ENCODE data around the gene PSTPIP2.
"Not testable (repeated sequence)": the region's sequence is repeated elsewhere in the genome, so short reads cannot be mapped to it uniquely, and the experiment has no call there.

Gene PSTPIP2

GRCh38 chr18:46071653-46072375 is at the start of gene PSTPIP2:
Gene PSTPIP2, minus strand, starts transcription at chr18:46072260. Its CDS starts 72 bp downstream, at chr18:46072188.
- DNase-seq = peak; percentile 51

- DNase-seq = no peak
Observed at GRCh38 chr18:46113751-46114150, 41.7 kb upstream of the PSTPIP2 start.

GRCh38 chr18:46110406-46110805 is 38.3 kb upstream of the PSTPIP2 start:
- DNase-seq = no peak

- DNase-seq = no peak
Observed at GRCh38 chr18:46109386-46109785, 37.3 kb upstream of the PSTPIP2 start.

- DNase-seq = peak; percentile 76
Observed at GRCh38 chr18:46104128-46104911, 32.3 kb upstream of the PSTPIP2 start, which contains the start of gene HAUS1. Gene HAUS1, plus strand, starts transcription at chr18:46104385. Its CDS starts 27 bp downstream, at chr18:46104412.

GRCh38 chr18:46099463-46099862 is 27.4 kb upstream of the PSTPIP2 start:
- DNase-seq = no peak

- no peak for DNase-seq
Observed at GRCh38 chr18:46098616-46098933, 26.5 kb upstream of the PSTPIP2 start.

- DNase-seq = peak; percentile 77
Observed at GRCh38 chr18:46097801-46098615, 25.9 kb upstream of the PSTPIP2 start, which contains the start of gene ATP5F1A. Gene ATP5F1A, minus strand, starts transcription at chr18:46098296. Its CDS starts 65 bp downstream, at chr18:46098231.

- DNase-seq = no peak
Observed at GRCh38 chr18:46097431-46097800, 25.4 kb upstream of the PSTPIP2 start.

- DNase-seq = no peak
Observed at GRCh38 chr18:46096651-46097300, 24.7 kb upstream of the PSTPIP2 start.

GRCh38 chr18:46095532-46095931 is 23.5 kb upstream of the PSTPIP2 start:
- DNase-seq = no peak

GRCh38 chr18:46088501-46088900 is 16.4 kb upstream of the PSTPIP2 start:
- not testable (repeated sequence) for DNase-seq

- no peak for DNase-seq
Observed at GRCh38 chr18:46084431-46084830, 12.4 kb upstream of the PSTPIP2 start.

GRCh38 chr18:46080156-46080555 is 8.1 kb upstream of the PSTPIP2 start:
- no peak for DNase-seq

- DNase-seq = no peak
Observed at GRCh38 chr18:46079336-46079735, 7.3 kb upstream of the PSTPIP2 start.

- DNase-seq = peak; percentile 64
Observed at GRCh38 chr18:46073474-46074331, 1.6 kb upstream of the PSTPIP2 start.

- no peak for DNase-seq
Observed at GRCh38 chr18:46072959-46073358, 899 bp upstream of the PSTPIP2 start.

- DNase-seq = no peak
Observed at GRCh38 chr18:46072376-46072867, 362 bp upstream of the PSTPIP2 start.

GRCh38 chr18:46070815-46071652 is 1.0 kb downstream of the PSTPIP2 start:
- peak; percentile 79 for DNase-seq

GRCh38 chr18:46070232-46070631 is 1.8 kb downstream of the PSTPIP2 start:
- no peak for DNase-seq

- DNase-seq = no peak
Observed at GRCh38 chr18:46069524-46069923, 2.5 kb downstream of the PSTPIP2 start.
